GM12878 (cell line): Measurements from ENCODE around the gene CRMP1. TPM values are rescaled to one million over a fixed set of nuclear protein-coding genes. Genes with fewer than 3 reads are reported as not detected.

ENCODE experiments used
- ATAC-seq: fragments of 200-7000 bp; cut with Tn5 transposase; 3 replicates; pipeline ENCODE4 v1.9.1; 2020; ENCODE audit warnings: mild to moderate bottlenecking, moderate library complexity
- BruUV-seq: library from RNA; stranded (reverse); fragments of 400-500 nt; replicated peaks from 2 replicates; lab custom pipeline; 2021; lab: Mats Ljungman, UMichigan
- CTCF ChIA-PET: fragments of 300-600 bp; sonication (Branson Sonifier 250); formaldehyde crosslinking; extraction: SDS; loops from one replicate; lab custom pipeline; 2021; ENCODE audit warnings: inconsistent platforms; lab: Yijun Ruan, JAX
- POLR2A ChIA-PET: fragments of 350-600 bp; formaldehyde crosslinking; extraction: SDS; loops from one replicate; lab custom pipeline; 2021; ENCODE audit warnings: inconsistent platforms; lab: Charles Lee
- RAD21 ChIA-PET: fragments of 300-600 bp; sonication (Branson Sonifier 250); formaldehyde crosslinking; loops from one replicate; lab custom pipeline; 2023; ENCODE audit warnings: antibody characterized with exemption; ENCODE audit not compliant: unreplicated experiment; lab: Charles Lee
- SMC1A ChIA-PET: fragments of 300-600 bp; sonication (Branson Sonifier 250); formaldehyde crosslinking; loops from one replicate; lab custom pipeline; 2023; ENCODE audit not compliant: unreplicated experiment, uncharacterized antibody; lab: Charles Lee
- DNase-seq: peaks from one replicate; pipeline ENCODE4 v3.0.0-alpha.2; 2011; ENCODE audit warnings: low read depth, low spot score
- FAIRE-seq: peaks from 3 replicates; lab custom pipeline; 2011; peaks lifted over from hg19 to GRCh38; lab: Jason Lieb, UNC
- H2AFZ ChIP-seq: 2 replicates; pipeline ENCODE4 v1.6.0; 2011; ENCODE audit warnings: low read depth, low read length, control low read depth; ENCODE audit not compliant: control insufficient read depth
- H3K27ac ChIP-seq: 2 replicates; pipeline ENCODE4 v1.5.1; 2011; ENCODE audit warnings: control low read depth; ENCODE audit not compliant: control insufficient read depth, insufficient read depth
- H3K27me3 ChIP-seq, 2 experiments: replicated peaks in 1 of 2; 2 replicates each; pipeline versions ENCODE4 v1.6.0 to v1.6.1; 2011; ENCODE audit warnings: low read length in 1 of 2; ENCODE audit not compliant: control insufficient read depth in 2 of 2, insufficient read depth in 2 of 2
- H3K36me3 ChIP-seq, 2 experiments: 2 replicates each; pipeline ENCODE4 v1.5.1; 2011; ENCODE audit warnings: low read length in 1 of 2; ENCODE audit not compliant: control insufficient read depth in 2 of 2, insufficient read depth in 2 of 2
- H3K4me1 ChIP-seq: 2 replicates; pipeline ENCODE4 v1.6.1; 2011; ENCODE audit warnings: mild to moderate bottlenecking, low read length, moderate library complexity, mixed read lengths; ENCODE audit not compliant: control insufficient read depth, insufficient read depth
- H3K4me2 ChIP-seq: 2 replicates; pipeline ENCODE4 v1.6.0; 2011; ENCODE audit warnings: control low read depth; ENCODE audit not compliant: control insufficient read depth, insufficient read depth
- H3K4me3 ChIP-seq: fragments of 200-600 bp; sonication (generic); 2 replicates; pipeline ENCODE4 v1.5.1; 2016
- H3K79me2 ChIP-seq: 2 replicates; pipeline ENCODE4 v1.6.0; 2011; ENCODE audit warnings: low read length; ENCODE audit not compliant: control insufficient read depth, insufficient read depth
- H3K9ac ChIP-seq: 2 replicates; pipeline ENCODE4 v1.8.0; 2011; ENCODE audit warnings: low read length, control low read depth, mixed read lengths; ENCODE audit not compliant: control insufficient read depth, insufficient read depth
- H3K9me3 ChIP-seq: replicated peaks from 3 replicates; pipeline ENCODE4 v1.5.1; 2011; ENCODE audit warnings: mild to moderate bottlenecking, low read length; ENCODE audit not compliant: control insufficient read depth, insufficient read depth
- H4K20me1 ChIP-seq: 2 replicates; pipeline ENCODE4 v1.6.0; 2011; ENCODE audit not compliant: control insufficient read depth, insufficient read depth
- IKZF1 ChIP-seq: fragments of 450-650 bp; conservative IDR thresholded peaks from 2 replicates; pipeline ENCODE4 v1.6.1; 2017; ENCODE audit warnings: antibody characterized with exemption, mild to moderate bottlenecking
- MLLT1 ChIP-seq: fragments of 450-650 bp; IDR thresholded peaks from 2 replicates; pipeline ENCODE4 v1.6.1; 2016; ENCODE audit warnings: mild to moderate bottlenecking
- SIX5 ChIP-seq: IDR thresholded peaks from 2 replicates; pipeline ENCODE4 v1.6.1; 2011; ENCODE audit warnings: mild to moderate bottlenecking, low read depth, low read length, moderate library complexity; ENCODE audit not compliant: severe bottlenecking
- STAT3 ChIP-seq: IDR thresholded peaks from 2 replicates; pipeline ENCODE4 v1.6.1; 2011; ENCODE audit warnings: low read depth, low read length, improper control_type of control experiment
- TCF7 ChIP-seq: IDR thresholded peaks from 2 replicates; pipeline ENCODE4 v1.6.1; 2014; ENCODE audit warnings: antibody characterized with exemption, borderline replicate concordance
- WRNIP1 ChIP-seq: IDR thresholded peaks from 2 replicates; pipeline ENCODE4 v1.6.1; 2011; ENCODE audit warnings: low read depth, low read length, improper control_type of control experiment, borderline replicate concordance
- ZNF592 ChIP-seq: fragments of 450-650 bp; IDR thresholded peaks from 2 replicates; pipeline ENCODE4 v1.6.1; 2017; ENCODE audit warnings: mild to moderate bottlenecking, moderate library complexity
- ZZZ3 ChIP-seq: IDR thresholded peaks from 2 replicates; pipeline ENCODE4 v1.6.1; 2011; ENCODE audit warnings: low read depth; ENCODE audit not compliant: control insufficient read depth, insufficient read length
- WGBS: methylation state at CpG from one replicate; pipeline ENCODE4 v1.1.6; 2016; ENCODE audit warnings: low lambda C conversion rate; ENCODE audit not compliant: insufficient replicate concordance, insufficient coverage; ENCODE audit errors: missing lambda C conversion rate; 5-methylcytosine and 5-hydroxymethylcytosine counted together
- in situ Hi-C: fragments of 300-500 bp; cut with MboI; formaldehyde crosslinking; loops from 9 replicates; pipeline ENCODE4 v1.14.3; 2018; ENCODE audit warnings: mixed read lengths
- intact Hi-C: fragments of 100-400 bp; cut with micrococcal nuclease; formaldehyde crosslinking; loops from one replicate; pipeline ENCODE4 v1.14.2; 2022; ENCODE audit not compliant: unreplicated experiment
- polyA plus RNA-seq, 11 experiments: library from polyadenylated mRNA; depleted of rRNA in 4 of 11; unstranded in 6 of 11; stranded (reverse) in 5 of 11; fragments of >200 nt; fragmentation: Nextera tagmentation in 4 of 11; fragmentation: Illumina TruSeq in 1 of 11; extraction: Ambion mirVana in 4 of 11; extraction: Trizol in 1 of 11; gene quantifications; 1 replicate in 1 of 11; 2 replicates in 10 of 11; pipeline versions ENCODE4 v1.2.1 to v1.2.3, GENCODE V29; 2011 to 2016; ENCODE audit warnings: inconsistent platforms in 2 of 11, missing spikeins in 2 of 11, low read depth in 1 of 11
- total RNA-seq, 4 experiments: library from RNA; depleted of rRNA in 3 of 4; stranded (reverse); fragments of >200 nt in 3 of 4; fragmentation: Illumina TruSeq in 1 of 4; extraction: Trizol in 1 of 4; gene quantifications; 2 replicates each; pipeline versions ENCODE4 v1.2.1 to v1.2.3, GENCODE V29; 2013 to 2021
- TF ChIP-seq, protein P1 (sequence below): IDR thresholded peaks from 2 replicates; pipeline ENCODE4 v1.6.1; 2012; ENCODE audit warnings: mild to moderate bottlenecking, low read depth, low read length
- TF ChIP-seq, protein P2 (sequence below): fragments of 450-650 bp; IDR thresholded peaks from 2 replicates; pipeline ENCODE4 v1.6.1; 2016; ENCODE audit warnings: mild to moderate bottlenecking, moderate library complexity, borderline replicate concordance

Gene CRMP1
- total and polyA plus RNA-seq, 10 of the 15 experiments (the other 5 are each of a cell fraction or from before 2014, with no cell fraction given), result 0.03 to 1.4 (median 0.12) TPM; not detected in 2

DNA sequence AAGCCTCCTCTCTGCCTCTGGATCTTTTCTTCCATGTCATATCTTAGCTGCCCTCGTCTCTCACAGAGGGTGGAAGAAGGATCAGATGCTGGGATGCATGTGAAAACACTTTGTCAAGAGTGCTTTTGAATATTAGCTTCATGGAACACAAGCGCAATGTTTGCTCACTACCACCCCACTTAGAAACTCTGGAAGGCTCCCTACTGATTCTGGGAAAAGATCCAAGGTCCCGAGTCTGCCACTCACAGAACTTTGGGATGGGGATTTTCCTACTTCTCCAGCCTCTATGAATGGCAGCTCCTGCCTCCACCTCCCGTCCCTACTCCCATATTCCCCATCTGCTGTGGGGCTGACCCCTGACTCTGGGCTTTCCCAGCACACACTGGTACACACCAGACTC lies 40.2 kb upstream of the CRMP1 start:
- RAD21 ChIA-PET, result no interaction called here
- FAIRE-seq (no peak), DNase-seq (no peak), ATAC-seq (no peak)
- peaks cover 4 to 5% of the 10 kb centered on the region in 2 experiments; a peak in 3 of 4 replicates for H3K27me3 ChIP-seq
- POLR2A ChIA-PET, result no interaction called here
- 6% methylated on average over 4 of the region's 4 CpGs for WGBS
- H3K79me2 ChIP-seq, result no peaks in the 10 kb centered on the region
- TF ChIP-seq STAT3 (no peak), ZNF592 (no peak), WRNIP1 (no peak), ZZZ3 (no peak), IKZF1 (no peak), SIX5 (no peak), MLLT1 (no peak), TCF7 (no peak)
- TF ChIP-seq, protein P1, sequence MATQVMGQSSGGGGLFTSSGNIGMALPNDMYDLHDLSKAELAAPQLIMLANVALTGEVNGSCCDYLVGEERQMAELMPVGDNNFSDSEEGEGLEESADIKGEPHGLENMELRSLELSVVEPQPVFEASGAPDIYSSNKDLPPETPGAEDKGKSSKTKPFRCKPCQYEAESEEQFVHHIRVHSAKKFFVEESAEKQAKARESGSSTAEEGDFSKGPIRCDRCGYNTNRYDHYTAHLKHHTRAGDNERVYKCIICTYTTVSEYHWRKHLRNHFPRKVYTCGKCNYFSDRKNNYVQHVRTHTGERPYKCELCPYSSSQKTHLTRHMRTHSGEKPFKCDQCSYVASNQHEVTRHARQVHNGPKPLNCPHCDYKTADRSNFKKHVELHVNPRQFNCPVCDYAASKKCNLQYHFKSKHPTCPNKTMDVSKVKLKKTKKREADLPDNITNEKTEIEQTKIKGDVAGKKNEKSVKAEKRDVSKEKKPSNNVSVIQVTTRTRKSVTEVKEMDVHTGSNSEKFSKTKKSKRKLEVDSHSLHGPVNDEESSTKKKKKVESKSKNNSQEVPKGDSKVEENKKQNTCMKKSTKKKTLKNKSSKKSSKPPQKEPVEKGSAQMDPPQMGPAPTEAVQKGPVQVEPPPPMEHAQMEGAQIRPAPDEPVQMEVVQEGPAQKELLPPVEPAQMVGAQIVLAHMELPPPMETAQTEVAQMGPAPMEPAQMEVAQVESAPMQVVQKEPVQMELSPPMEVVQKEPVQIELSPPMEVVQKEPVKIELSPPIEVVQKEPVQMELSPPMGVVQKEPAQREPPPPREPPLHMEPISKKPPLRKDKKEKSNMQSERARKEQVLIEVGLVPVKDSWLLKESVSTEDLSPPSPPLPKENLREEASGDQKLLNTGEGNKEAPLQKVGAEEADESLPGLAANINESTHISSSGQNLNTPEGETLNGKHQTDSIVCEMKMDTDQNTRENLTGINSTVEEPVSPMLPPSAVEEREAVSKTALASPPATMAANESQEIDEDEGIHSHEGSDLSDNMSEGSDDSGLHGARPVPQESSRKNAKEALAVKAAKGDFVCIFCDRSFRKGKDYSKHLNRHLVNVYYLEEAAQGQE, result no peak
- TF ChIP-seq, protein P2, sequence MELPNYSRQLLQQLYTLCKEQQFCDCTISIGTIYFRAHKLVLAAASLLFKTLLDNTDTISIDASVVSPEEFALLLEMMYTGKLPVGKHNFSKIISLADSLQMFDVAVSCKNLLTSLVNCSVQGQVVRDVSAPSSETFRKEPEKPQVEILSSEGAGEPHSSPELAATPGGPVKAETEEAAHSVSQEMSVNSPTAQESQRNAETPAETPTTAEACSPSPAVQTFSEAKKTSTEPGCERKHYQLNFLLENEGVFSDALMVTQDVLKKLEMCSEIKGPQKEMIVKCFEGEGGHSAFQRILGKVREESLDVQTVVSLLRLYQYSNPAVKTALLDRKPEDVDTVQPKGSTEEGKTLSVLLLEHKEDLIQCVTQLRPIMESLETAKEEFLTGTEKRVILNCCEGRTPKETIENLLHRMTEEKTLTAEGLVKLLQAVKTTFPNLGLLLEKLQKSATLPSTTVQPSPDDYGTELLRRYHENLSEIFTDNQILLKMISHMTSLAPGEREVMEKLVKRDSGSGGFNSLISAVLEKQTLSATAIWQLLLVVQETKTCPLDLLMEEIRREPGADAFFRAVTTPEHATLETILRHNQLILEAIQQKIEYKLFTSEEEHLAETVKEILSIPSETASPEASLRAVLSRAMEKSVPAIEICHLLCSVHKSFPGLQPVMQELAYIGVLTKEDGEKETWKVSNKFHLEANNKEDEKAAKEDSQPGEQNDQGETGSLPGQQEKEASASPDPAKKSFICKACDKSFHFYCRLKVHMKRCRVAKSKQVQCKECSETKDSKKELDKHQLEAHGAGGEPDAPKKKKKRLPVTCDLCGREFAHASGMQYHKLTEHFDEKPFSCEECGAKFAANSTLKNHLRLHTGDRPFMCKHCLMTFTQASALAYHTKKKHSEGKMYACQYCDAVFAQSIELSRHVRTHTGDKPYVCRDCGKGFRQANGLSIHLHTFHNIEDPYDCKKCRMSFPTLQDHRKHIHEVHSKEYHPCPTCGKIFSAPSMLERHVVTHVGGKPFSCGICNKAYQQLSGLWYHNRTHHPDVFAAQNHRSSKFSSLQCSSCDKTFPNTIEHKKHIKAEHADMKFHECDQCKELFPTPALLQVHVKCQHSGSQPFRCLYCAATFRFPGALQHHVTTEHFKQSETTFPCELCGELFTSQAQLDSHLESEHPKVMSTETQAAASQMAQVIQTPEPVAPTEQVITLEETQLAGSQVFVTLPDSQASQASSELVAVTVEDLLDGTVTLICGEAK, result no peak
- no TSS peak for BruUV-seq
- H3K4me2 ChIP-seq, result no peak overlapping the region
- CTCF ChIA-PET, result no interaction called here
- H3K4me1 ChIP-seq, result no peaks in the 10 kb centered on the region
- no peaks in the 10 kb centered on the region for H3K36me3 ChIP-seq
- H3K9me3 ChIP-seq, result no peaks in the 10 kb centered on the region
- SMC1A ChIA-PET, result no interaction called here
- no peak overlapping the region for H3K4me3 ChIP-seq
- intact Hi-C loops (no loop called here), in situ Hi-C loops (no loop called here)
- H2AFZ ChIP-seq, result no peak overlapping the region
- no peak overlapping the region for H3K27ac ChIP-seq
- H4K20me1 ChIP-seq, result no peaks in the 10 kb centered on the region
- H3K9ac ChIP-seq, result no peak overlapping the region
